GM18511 (cell line): ENCODE measurements around the gene TLE4.
A peak's percentile ranks its signal among the peaks of the same experiment; 100 is the strongest.
"Not testable (repeated sequence)": the region's sequence is repeated elsewhere in the genome, so short reads cannot be mapped to it uniquely, and the experiment has no call there.

ENCODE experiments used
- ATAC-seq: cut with Tn5 transposase; IDR thresholded peaks from one replicate; pipeline ENCODE4 v1.9.1; 2021; ENCODE audit warnings: mild to moderate bottlenecking, moderate library complexity; ENCODE audit not compliant: unreplicated experiment

Gene TLE4

DNA sequence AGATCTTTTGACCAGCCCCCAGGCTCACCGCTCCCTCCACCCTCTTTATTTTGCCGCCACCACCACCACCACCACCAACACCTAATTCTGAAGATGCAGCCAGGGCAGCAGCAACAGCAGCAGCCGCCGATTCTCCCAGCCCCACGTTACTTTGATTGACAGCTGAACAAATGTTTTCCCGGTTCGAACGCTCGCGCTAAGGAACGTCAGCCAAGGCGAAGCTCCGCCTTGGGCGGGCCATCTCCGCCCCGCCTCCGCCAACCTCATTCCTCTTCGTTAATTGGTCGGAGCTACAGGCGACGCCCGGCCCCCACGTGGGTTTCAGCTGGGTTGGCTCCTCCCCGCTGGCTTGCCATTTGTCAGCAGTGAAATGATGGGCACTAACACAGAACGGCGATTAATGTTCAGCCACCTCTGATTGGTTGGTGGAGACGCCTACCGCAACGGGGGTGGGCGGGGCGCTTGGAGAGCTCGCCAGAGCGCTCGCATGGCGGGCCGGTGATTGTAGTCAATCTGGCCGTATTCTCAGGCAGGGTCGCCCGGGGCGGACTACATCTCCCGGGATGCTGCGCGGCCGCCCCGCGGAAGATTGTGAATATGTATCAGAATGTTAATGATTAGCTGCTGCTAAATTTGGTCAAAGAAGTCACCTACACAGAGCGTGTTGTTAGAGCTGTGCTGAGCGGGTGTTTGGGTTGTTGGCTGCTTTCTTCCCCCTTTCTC, at the start of gene TLE4:
Gene TLE4 (plus strand): TSS at position 657 of the 723 bp plus-strand sequence. CDS start 826 bp downstream, outside the sequence.
- peak; percentile 82 for ATAC-seq

DNA sequence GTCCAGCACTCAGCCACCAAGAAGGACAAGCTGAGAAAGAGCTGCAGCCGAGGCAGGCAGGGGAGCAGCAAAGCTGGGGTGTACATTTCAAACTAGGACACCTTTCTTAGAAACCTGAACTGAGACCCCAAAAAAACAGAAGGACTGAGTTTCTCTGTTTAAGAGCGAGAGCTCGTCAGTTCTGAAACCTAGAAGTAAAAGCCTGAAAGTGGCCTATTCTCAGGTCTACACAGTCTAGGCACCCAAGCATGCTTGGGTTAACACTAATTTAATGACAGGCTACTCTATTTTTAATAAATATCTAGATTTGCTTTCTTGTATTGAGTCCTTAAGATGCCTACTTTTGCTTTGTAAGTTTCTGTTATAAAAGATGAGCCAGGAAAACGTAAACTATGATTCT, 49.0 kb upstream of the TLE4 start:
- ATAC-seq = no peak

DNA sequence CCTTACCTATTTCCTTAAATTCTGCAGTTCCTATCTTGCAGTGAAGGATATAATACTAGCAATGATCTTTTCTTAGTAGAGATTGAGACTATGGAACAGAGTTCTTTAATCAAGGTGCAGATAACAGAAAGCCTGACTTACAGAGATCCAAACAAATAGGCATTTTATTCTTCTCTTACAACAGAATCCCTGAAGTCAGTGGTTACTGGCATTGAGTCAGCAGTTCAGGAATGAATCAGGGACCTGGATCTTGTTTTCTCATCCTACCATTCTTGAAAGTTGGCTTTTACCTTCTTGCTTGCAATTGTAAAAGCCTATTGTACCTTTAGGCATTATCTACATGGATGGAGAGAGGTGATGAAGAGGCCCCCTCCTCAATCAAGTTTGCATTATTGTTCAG, 47.5 kb upstream of the TLE4 start:
- ATAC-seq = no peak

DNA sequence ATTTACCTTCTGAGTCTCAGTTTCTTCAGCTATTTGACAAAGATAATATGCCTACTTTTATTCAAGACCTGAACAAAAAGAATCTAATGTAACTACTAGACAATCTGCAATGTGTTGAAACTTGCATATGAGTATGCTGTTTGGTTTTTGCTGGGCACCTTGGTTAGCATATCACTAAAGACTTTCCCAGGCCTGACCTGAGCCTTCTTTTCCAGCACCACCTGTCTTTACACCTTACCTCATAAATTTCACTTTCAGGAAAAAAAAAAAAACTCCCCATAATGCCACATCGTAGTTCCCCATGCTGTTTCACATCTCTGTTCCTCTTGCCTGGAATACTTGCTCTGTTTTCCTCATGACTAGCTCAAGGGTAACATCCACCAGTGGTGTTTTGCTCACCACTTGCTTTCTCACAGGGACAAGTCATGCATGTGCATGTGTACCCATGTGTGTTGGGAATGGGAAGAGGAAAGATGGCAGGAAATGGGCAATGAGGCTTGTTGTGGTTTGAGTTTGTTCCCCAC, 45.6 kb upstream of the TLE4 start:
- ATAC-seq = no peak

- ATAC-seq = no peak
These were observed 36.2 kb upstream of the TLE4 start for GRCh38 chr9:79535534-79535933.

DNA sequence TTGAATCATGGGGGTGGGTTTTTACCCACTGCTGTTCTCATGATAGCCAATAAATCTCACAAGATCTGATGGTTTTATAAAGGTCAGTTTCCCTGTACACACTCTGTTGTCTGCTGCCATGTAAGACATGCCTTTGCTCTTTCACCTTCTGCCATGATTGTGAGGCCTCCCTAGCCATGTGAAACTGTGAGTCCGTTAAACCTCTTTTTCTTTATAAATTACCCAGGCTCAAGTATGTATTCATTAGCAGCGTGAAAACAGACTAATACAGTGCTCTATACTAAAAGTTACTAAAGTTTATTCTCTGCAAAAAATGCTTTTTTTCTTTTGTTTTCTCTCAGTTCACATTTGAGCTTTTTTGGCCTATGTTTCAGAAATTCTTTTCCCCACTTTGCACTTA, 33.9 kb upstream of the TLE4 start:
- no peak for ATAC-seq

- ATAC-seq = no peak
These were observed 28.8 kb upstream of the TLE4 start for GRCh38 chr9:79542735-79543620.

GRCh38 chr9:79544375-79544774, 27.4 kb upstream of the TLE4 start:
- ATAC-seq = not testable (repeated sequence)

DNA sequence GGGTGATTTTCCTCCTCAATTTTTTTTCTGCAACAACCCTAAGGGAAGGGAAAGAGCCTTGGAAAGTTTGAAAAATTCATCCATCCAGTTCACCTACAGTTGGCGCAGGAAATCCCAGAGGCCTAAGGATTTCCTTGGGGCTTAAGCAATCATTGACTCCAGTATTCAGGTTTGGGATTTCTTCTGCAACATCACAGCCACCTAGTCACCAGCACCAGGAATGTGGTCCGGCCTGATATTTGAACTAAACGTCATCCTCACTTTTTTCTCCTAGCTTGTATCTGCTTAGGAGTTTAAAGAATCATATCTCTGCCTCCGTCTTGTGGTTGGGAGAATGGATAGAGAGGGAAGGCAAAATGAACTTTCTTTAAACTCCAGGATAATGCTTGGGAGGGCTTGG, 20.2 kb upstream of the TLE4 start:
- no peak for ATAC-seq

DNA sequence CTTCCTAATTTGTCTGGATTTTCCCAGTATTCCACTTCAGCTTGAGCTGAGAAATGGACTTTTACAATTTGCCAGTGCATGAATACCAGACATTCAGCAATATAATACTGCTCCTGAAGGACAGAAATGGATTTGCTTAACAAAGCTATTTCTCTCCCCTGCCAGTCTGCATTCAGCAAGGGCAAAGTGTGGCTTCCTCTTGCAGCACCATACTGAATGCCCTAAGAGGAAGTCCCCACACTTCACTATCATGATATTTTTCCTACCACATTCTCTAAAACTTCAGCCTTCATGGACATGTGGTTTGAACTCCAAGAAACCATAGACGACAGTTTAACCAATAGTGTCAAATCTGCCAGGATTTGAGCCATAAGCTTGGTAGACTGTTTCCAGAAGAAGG, 19.8 kb upstream of the TLE4 start:
- ATAC-seq = no peak

GRCh38 chr9:79555474-79556089, 16.2 kb upstream of the TLE4 start:
- no peak for ATAC-seq

GRCh38 chr9:79559495-79560181, 12.1 kb upstream of the TLE4 start:
- ATAC-seq = no peak

DNA sequence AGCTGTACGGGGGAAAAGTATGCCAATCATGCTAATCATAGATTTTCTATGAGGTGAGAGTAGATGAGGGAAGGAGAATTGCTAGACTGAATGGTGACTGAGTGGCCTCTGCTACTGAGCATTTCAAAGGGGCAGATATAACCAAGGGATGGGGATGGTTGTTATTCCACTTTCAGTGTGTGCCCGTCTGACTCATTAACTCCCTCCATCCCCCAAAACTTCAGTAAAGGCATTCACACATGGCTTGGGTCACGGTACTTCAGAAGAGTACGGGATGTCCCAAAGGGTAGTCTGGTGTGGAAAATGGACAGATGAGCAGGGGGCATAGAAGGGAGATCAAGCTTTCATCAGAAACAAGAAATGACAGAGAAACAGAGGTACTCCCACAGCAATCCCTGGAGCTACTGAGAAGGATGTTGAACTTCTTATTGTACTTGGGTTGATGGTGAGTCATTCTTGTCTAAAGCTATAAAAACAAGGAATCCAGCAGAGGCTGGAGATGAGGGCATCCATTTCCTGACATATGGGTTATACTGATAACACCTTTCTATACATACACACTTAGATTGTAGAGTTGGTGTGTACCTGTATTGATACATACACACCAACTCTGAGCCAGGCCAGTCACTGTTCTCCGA, 8.9 kb upstream of the TLE4 start:
- ATAC-seq = no peak

GRCh38 chr9:79564105-79564504, 7.7 kb upstream of the TLE4 start:
- ATAC-seq = no peak

DNA sequence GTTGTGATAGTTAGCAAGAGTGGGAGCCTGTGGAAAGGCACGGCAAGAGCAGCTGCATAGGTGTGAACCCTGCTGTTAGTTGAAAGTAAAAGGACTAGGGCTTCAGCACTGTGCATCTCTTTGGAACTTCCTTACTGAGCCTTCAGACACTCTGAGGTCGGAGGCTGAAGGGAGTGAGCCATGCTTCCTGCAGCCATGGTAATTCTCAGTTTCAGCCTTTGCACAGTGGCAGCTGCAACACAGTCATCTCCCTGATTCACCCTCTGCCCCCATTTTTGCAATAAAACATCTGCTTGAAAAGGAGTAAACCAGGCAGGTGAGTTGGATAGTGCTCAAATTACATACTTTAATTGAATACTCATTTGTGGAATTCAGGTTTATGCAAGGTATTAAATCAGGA, 6.5 kb upstream of the TLE4 start:
- peak; percentile 94 for ATAC-seq

GRCh38 chr9:79567671-79568098, 4.1 kb upstream of the TLE4 start:
- no peak for ATAC-seq

DNA sequence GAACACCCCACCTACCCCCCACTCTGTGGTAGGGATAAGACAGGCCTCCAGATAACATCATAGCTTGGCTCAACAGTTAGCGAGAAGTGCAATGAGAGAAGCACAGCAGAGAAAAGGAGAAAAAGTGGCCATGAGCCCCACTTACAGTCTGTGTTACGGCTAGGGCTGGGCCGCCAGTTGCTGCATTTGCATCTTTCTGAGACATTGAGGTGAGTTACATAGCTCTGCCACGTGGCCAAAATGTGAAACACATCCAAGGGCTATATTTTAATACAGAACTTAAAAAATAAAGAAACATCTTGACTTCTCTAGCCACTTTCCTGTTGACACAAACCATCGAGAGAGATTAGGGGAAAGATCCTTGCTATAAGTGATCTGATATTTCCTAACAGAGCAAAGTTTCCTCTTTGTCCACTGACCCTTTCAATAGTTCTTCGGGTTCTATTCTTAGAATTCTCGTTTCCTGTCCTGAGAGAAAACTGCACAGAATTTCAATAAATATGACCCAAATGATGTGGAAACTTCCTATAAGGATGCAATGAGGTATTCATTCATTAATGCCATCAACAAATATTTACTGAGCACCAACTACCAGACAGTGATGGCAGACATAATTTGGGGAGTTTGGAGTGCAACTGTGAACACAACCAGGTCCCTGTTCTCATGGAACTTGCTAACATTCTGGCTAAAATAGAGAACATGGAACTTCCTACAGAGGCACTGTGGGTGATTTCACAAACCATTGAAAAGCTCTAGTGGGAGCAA, 3.2 kb upstream of the TLE4 start:
- no peak for ATAC-seq

GRCh38 chr9:79569814-79570447, 1.8 kb upstream of the TLE4 start:
- no peak for ATAC-seq
